OCI-LY3 (cell line): ENCODE measurements around the gene ZNF366.
A peak's percentile ranks its signal among the peaks of the same experiment; 100 is the strongest.

Source experiments
- H2AFZ ChIP-seq: fragments of 200-600, 300-600 bp; shearing (Covaris generic); 2 replicates; pipeline ENCODE4 v1.6.0; 2014; ENCODE audit warnings: antibody characterized with exemption, low read depth, low read length
- H3K27ac ChIP-seq: fragments of 200-600, 300-600 bp; sonication (generic); 2 replicates; pipeline ENCODE4 v1.5.1; 2014; ENCODE audit warnings: mild to moderate bottlenecking, low read length, moderate library complexity, mixed read lengths
- H3K27me3 ChIP-seq: fragments of 200-600, 300-600 bp; sonication (generic); 2 replicates; pipeline ENCODE4 v1.6.1; 2014; ENCODE audit warnings: low read depth, low read length, mixed read lengths
- H3K36me3 ChIP-seq: fragments of 200-600, 300-600 bp; sonication (generic); replicated peaks from 2 replicates; pipeline ENCODE3; 2014; ENCODE audit warnings: low read depth, low read length, mixed read lengths
- H3K4me1 ChIP-seq: fragments of 300-600, 200-600 bp; sonication (generic); 2 replicates; pipeline ENCODE4 v1.6.1; 2014; ENCODE audit warnings: low read length, mixed read lengths
- H3K4me2 ChIP-seq: fragments of 200-600, 300-600 bp; sonication (generic); 2 replicates; pipeline ENCODE4 v1.6.1; 2014; ENCODE audit warnings: low read length, mixed read lengths
- H3K4me3 ChIP-seq: fragments of 300-600, 200-600 bp; sonication (generic); 2 replicates; pipeline ENCODE4 v1.5.1; 2014; ENCODE audit warnings: antibody characterized with exemption, mild to moderate bottlenecking, low read length, moderate library complexity
- H3K79me2 ChIP-seq: fragments of 300-600, 200-600 bp; shearing (Covaris generic); 2 replicates; pipeline ENCODE4 v1.6.1; 2014; ENCODE audit warnings: mild to moderate bottlenecking, low read length, mixed read lengths
- H3K9ac ChIP-seq: fragments of 300-600, 200-600 bp; shearing (Covaris generic); 2 replicates; pipeline ENCODE4 v1.6.0; 2014; ENCODE audit warnings: mild to moderate bottlenecking, low read length, moderate library complexity
- H3K9me3 ChIP-seq: fragments of 200-600, 300-600 bp; shearing (Covaris generic); 2 replicates; pipeline ENCODE4 v1.6.1; 2014; ENCODE audit warnings: low read length, mixed read lengths; ENCODE audit not compliant: insufficient read depth
- H4K20me1 ChIP-seq: fragments of 200-600, 300-600 bp; sonication (generic); 2 replicates; pipeline ENCODE4 v1.6.1; 2016; ENCODE audit warnings: low read length, mixed read lengths; ENCODE audit not compliant: insufficient read depth
- CTCF ChIP-seq: fragments of 200-600, 300-600 bp; sonication (generic); IDR thresholded peaks from 2 replicates; pipeline ENCODE4 v1.5.1; 2014; ENCODE audit warnings: antibody characterized with exemption, low read length, low read depth
- EZH2phosphoT487 ChIP-seq: fragments of 200-600 bp; shearing (Covaris generic); IDR thresholded peaks from 2 replicates; pipeline ENCODE4 v1.6.1; 2018; ENCODE audit warnings: antibody characterized with exemption, mixed run types, low read depth

Gene ZNF366

GRCh38 chr5:72474516-72474915 lies 32.7 kb downstream of the ZNF366 start:
- Histone ChIP-seq H3K27me3 (peaks cover 9% of the 10 kb centered on the region), H3K4me3 (no peak overlapping the region), H3K79me2 (no peaks in the 10 kb centered on the region), H3K4me1 (peaks cover 21% of the 10 kb centered on the region), H3K36me3 (no peaks in the 10 kb centered on the region), H3K4me2 (no peak overlapping the region), H3K9me3 (no peaks in the 10 kb centered on the region), H3K9ac (no peak overlapping the region), H4K20me1 (no peaks in the 10 kb centered on the region), H3K27ac (no peak overlapping the region), H2AFZ (no peak overlapping the region)
- TF ChIP-seq CTCF (no peak), EZH2phosphoT487 (no peak)

GRCh38 chr5:72474046-72474500 lies 33.1 kb downstream of the ZNF366 start:
- no peak overlapping the region for H3K9ac ChIP-seq
- H2AFZ ChIP-seq, result no peak overlapping the region
- H3K27me3 ChIP-seq, result peaks cover 8% of the 10 kb centered on the region
- no peak overlapping the region for H3K4me2 ChIP-seq
- TF ChIP-seq EZH2phosphoT487, result no peak
- TF ChIP-seq CTCF, result no peak
- H4K20me1 ChIP-seq, result no peaks in the 10 kb centered on the region
- no peak overlapping the region for H3K4me3 ChIP-seq
- no peaks in the 10 kb centered on the region for H3K9me3 ChIP-seq
- no peaks in the 10 kb centered on the region for H3K36me3 ChIP-seq
- H3K79me2 ChIP-seq, result no peaks in the 10 kb centered on the region
- peaks cover 21% of the 10 kb centered on the region for H3K4me1 ChIP-seq
- no peak overlapping the region for H3K27ac ChIP-seq

- Histone ChIP-seq H4K20me1 (no peaks in the 10 kb centered on the region), H3K79me2 (no peaks in the 10 kb centered on the region), H3K27ac (no peak overlapping the region), H3K36me3 (no peaks in the 10 kb centered on the region), H3K9ac (no peak overlapping the region), H3K4me3 (no peak overlapping the region), H3K4me2 (no peak overlapping the region), H3K9me3 (no peaks in the 10 kb centered on the region), H3K4me1 (peaks cover 25% of the 10 kb centered on the region), H2AFZ (no peak overlapping the region), H3K27me3 (peaks cover 8% of the 10 kb centered on the region; the same call in 1 of the 2 replicates)
- TF ChIP-seq CTCF (no peak), EZH2phosphoT487 (no peak)
Measured at GRCh38 chr5:72472666-72473422, 34.4 kb downstream of the ZNF366 start.

- Histone ChIP-seq H3K4me3 (no peak overlapping the region), H3K4me1 (peaks cover 22% of the 10 kb centered on the region), H3K36me3 (no peaks in the 10 kb centered on the region), H3K27ac (no peak overlapping the region), H3K79me2 (no peaks in the 10 kb centered on the region), H3K4me2 (peak overlapping the region; percentile 33), H3K9ac (no peak overlapping the region), H2AFZ (no peak overlapping the region), H3K27me3 (peaks cover 8% of the 10 kb centered on the region; the same call in 1 of the 2 replicates), H3K9me3 (no peaks in the 10 kb centered on the region), H4K20me1 (no peaks in the 10 kb centered on the region)
- TF ChIP-seq CTCF (no peak), EZH2phosphoT487 (no peak)
Measured at GRCh38 chr5:72472031-72472430, 35.2 kb downstream of the ZNF366 start.
